Thyroid gland (tissue), 4 donors: ENCODE data around the gene RORB. TPM values are rescaled to one million over a fixed set of nuclear protein-coding genes. Genes with fewer than 3 reads are reported as not detected.

ENCODE experiments used
- DNase-seq, 2 donors: peaks; one replicate each; pipeline ENCODE4 v3.0.0-alpha.2; 2019
- H3K27ac ChIP-seq, 3 donors: fragments of 200-600 bp; sonication (generic); 1 replicate in 2 of 3; 2 replicates in 1 of 3; pipeline ENCODE4 v1.5.1; 2016 to 2019; ENCODE audit warnings: mild to moderate bottlenecking in 1 of 3, moderate library complexity in 1 of 3
- H3K27me3 ChIP-seq: fragments of 200-600 bp; sonication (generic); one replicate; pipeline ENCODE4 v1.5.1; 2019
- H3K36me3 ChIP-seq, 2 donors: fragments of 200-600 bp; sonication (generic); one replicate each; pipeline ENCODE4 v1.5.1; 2016 to 2019
- H3K4me1 ChIP-seq, 2 donors: fragments of 200-600 bp; sonication (generic); one replicate each; pipeline ENCODE4 v1.5.1; 2017 to 2019
- H3K4me3 ChIP-seq, 3 donors: fragments of 200-600 bp; sonication (generic); replicated peaks in 1 of 3; 1 replicate in 2 of 3; 2 replicates in 1 of 3; pipeline ENCODE4 v1.5.1; 2016; ENCODE audit warnings: mild to moderate bottlenecking in 1 of 3
- H3K9me3 ChIP-seq: fragments of 200-600 bp; sonication (generic); one replicate; pipeline ENCODE4 v1.5.1; 2017
- POLR2A ChIP-seq, 2 donors: fragments of 450-650 bp; IDR thresholded peaks; one replicate each; pipeline ENCODE4 v1.6.1; 2017; ENCODE audit warnings: antibody characterized with exemption in 2 of 2, mild to moderate bottlenecking in 2 of 2, moderate library complexity in 1 of 2
- WGBS, 2 donors: methylation state at CpG; one replicate each; pipeline ENCODE4 v1.1.5; 2017; 5-methylcytosine and 5-hydroxymethylcytosine counted together
- intact Hi-C: fragments of 100-400 bp; cut with DNase I; formaldehyde crosslinking; loops from one replicate; pipeline ENCODE4 v1.15.1; 2023
- total RNA-seq, 4 donors: library from RNA; depleted of rRNA; stranded (reverse); fragments of >200 nt; gene quantifications; one replicate each; pipeline ENCODE4 v1.2.3, GENCODE V29; 2016
- TF ChIP-seq, protein P1 (sequence below), 6 experiments: fragments of 200-600 bp in 3 of 6; fragments of 450-650 bp in 3 of 6; sonication (generic) in 3 of 6; IDR thresholded peaks; one replicate each; pipeline ENCODE4 v1.5.1; 2016 to 2019; ENCODE audit warnings: antibody characterized with exemption in 6 of 6, mild to moderate bottlenecking in 2 of 6, inconsistent platforms in 1 of 6, moderate library complexity in 1 of 6

The RORB gene
- total RNA-seq, 4 donors from 2014 or later: 0.27 to 1.8 (median 1.3) TPM

DNA sequence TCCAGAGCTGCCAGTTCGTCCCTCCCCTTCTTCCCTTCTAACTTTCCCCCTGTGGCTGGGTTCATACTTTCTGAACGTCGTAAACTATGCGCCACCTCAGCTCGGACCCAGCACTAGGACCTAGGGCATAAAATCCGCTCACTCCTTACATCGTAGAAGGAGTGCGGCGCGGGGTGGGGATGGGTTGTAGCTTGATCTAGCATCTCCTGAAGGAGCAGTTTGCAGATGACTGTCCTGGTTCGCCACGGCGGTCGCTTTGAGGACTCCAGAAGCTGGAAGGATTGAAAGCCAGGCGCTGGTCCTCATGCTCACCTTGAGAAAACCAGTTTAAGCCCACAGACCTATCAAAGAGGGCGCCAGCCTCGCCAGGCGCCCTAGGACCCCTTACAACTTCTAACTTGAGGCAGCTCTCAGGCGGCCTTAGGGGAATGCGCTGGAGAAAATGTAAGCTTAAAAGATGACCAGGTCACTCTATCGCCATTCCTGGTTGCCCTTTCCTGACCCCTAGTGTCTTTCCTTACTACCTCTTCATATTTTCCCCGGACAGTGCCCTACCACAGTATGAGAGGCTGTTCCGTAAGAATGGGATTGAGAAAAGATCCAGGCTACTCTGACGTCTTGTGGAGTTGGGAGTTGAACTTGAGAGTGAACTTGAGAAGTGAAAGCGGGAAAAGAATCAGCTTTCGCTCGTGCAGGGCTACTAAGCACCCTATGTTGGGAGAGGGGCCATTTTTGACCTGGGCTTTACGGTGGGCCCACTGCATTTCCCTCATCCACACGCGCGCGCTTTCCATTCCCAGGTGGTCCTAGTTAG lies 2.8 kb downstream of the RORB start:
- Histone ChIP-seq H3K9me3 (no peaks in the 10 kb centered on the region), H3K27me3 (no peaks in the 10 kb centered on the region), H3K4me1 (peaks cover 14 to 19% of the 10 kb centered on the region in 2 donors), H3K36me3 (no peaks in the 10 kb centered on the region), H3K4me3 (peak overlapping the region in 1 of 3 donors; percentile 11), H3K27ac (no peak overlapping the region)
- 11 to 13% methylated on average over 28 to 32 of the region's 32 CpGs for WGBS, 2 donors
- TF ChIP-seq POLR2A (IDR thresholded peaks at IDR 0.05): no peak
- TF ChIP-seq, protein P1, sequence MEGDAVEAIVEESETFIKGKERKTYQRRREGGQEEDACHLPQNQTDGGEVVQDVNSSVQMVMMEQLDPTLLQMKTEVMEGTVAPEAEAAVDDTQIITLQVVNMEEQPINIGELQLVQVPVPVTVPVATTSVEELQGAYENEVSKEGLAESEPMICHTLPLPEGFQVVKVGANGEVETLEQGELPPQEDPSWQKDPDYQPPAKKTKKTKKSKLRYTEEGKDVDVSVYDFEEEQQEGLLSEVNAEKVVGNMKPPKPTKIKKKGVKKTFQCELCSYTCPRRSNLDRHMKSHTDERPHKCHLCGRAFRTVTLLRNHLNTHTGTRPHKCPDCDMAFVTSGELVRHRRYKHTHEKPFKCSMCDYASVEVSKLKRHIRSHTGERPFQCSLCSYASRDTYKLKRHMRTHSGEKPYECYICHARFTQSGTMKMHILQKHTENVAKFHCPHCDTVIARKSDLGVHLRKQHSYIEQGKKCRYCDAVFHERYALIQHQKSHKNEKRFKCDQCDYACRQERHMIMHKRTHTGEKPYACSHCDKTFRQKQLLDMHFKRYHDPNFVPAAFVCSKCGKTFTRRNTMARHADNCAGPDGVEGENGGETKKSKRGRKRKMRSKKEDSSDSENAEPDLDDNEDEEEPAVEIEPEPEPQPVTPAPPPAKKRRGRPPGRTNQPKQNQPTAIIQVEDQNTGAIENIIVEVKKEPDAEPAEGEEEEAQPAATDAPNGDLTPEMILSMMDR (IDR thresholded peaks at IDR 0.05): no peak
- intact Hi-C loops: no loop called here
- peak in 1 of 2 donors; percentile 1 for DNase-seq

DNA sequence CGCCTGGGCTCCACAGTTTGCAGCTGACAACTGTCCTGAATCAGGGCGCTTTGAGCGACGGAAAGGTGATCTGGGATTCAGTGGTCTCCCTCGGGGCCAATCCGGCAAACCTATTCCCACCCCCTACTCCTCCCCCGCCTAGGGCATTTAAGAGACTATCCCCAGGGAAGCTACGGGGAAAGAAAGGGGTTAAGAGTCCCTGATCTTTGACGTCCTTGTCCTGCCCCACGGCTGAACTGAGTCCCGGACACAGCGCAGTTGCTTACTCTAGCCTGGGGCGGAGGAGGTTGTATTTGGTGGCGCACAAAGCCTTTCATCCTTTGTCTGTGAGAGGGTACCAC lies 3.4 kb downstream of the RORB start:
- Histone ChIP-seq H3K27me3 (no peaks in the 10 kb centered on the region), H3K36me3 (no peaks in the 10 kb centered on the region), H3K4me3 (peak overlapping the region in 1 of 3 donors; percentile 11), H3K4me1 (peaks cover 14 to 19% of the 10 kb centered on the region in 2 donors), H3K27ac (no peak overlapping the region), H3K9me3 (no peaks in the 10 kb centered on the region)
- DNase-seq: no peak
- WGBS, 2 donors: 33 to 43% methylated on average over 14 of the region's 14 CpGs
- TF ChIP-seq, protein P1 (IDR thresholded peaks at IDR 0.05): no peak
- no peak for TF ChIP-seq POLR2A (IDR thresholded peaks at IDR 0.05)
- intact Hi-C loops: no loop called here

DNA sequence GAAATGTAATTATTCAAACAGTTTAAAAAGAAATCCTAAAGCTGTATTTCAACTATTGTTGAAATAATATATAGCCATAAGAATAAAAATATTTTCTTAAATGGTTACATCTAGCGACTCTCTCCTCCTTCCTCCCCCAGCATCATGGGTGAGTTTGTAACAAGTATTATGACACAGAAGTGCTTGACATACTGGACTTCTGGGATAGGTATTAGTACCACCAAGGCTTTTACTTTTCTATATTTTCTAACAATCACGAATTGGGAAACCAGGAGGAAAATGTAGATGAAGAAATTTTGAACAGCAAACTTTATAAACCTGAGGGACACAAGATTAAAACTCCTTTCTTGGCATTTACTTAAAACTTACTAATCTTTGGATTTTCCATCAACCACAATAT lies 4.4 kb downstream of the RORB start:
- peaks cover 14 to 19% of the 10 kb centered on the region in 2 donors for H3K4me1 ChIP-seq
- TF ChIP-seq, protein P1 (IDR thresholded peaks at IDR 0.05): no peak
- no peak for TF ChIP-seq POLR2A (IDR thresholded peaks at IDR 0.05)
- no peak overlapping the region for H3K27ac ChIP-seq
- H3K36me3 ChIP-seq: no peaks in the 10 kb centered on the region
- H3K27me3 ChIP-seq: no peaks in the 10 kb centered on the region
- 72 to 76% methylated on average over 2 of the region's 2 CpGs for WGBS, 2 donors
- no peak for DNase-seq
- intact Hi-C loops: no loop called here
- no peak overlapping the region for H3K4me3 ChIP-seq
- H3K9me3 ChIP-seq: no peaks in the 10 kb centered on the region

DNA sequence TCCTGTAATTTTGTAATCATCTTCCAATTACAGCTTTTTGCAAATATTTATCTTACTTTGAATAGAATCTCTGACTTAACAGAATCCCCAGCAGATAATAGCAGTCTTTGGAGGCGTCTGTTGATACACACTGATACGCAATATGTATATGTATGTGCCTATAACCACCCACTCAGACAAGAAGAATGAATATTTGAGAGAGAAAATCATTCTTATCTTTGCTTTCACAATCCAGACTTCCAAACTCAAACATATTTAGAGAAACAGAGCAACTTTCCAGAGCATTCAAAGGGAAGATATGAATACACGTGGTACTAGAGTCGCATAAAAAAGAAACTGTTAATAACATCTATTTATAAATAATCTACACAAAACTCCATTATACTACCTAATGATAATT lies 6.1 kb downstream of the RORB start:
- intact Hi-C loops: no loop called here

DNA sequence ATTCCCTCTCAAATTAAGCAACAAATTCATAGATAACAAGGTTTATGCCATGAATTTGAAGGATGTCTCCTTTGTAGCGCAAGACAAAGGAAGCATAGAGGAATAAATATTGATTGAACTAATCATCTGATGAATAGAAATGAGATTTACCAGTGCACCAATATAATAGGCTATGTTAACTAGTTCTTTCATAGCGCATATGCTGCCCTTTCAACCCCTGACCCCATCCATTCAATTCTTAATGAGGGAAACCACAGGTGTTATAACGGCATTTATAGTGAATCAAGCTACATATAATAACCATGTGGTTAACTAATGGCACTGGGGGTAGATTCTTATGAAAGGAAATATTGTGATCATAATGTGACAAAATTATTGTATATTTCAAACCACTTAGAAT lies 6.5 kb downstream of the RORB start:
- no peaks in the 10 kb centered on the region for H3K9me3 ChIP-seq
- no peak overlapping the region for H3K4me3 ChIP-seq
- H3K4me1 ChIP-seq: peaks cover 11 to 14% of the 10 kb centered on the region in 2 donors
- 95 to 99% methylated on average over 3 of the region's 3 CpGs for WGBS, 2 donors
- no peaks in the 10 kb centered on the region for H3K36me3 ChIP-seq
- H3K27me3 ChIP-seq: no peaks in the 10 kb centered on the region
- H3K27ac ChIP-seq: no peak overlapping the region
- TF ChIP-seq POLR2A (IDR thresholded peaks at IDR 0.05): no peak
- TF ChIP-seq, protein P1 (IDR thresholded peaks at IDR 0.05): no peak
- no peak for DNase-seq
- intact Hi-C loops: no loop called here

More for the DNA sequence above, 6.1 kb downstream of the RORB start:
- Histone ChIP-seq H3K4me1 (peaks cover 14 to 18% of the 10 kb centered on the region in 2 donors), H3K27ac (no peak overlapping the region), H3K9me3 (no peaks in the 10 kb centered on the region), H3K36me3 (no peaks in the 10 kb centered on the region), H3K27me3 (no peaks in the 10 kb centered on the region), H3K4me3 (no peak overlapping the region)
- no peak for DNase-seq
- WGBS, 2 donors: 91% methylated on average over 4 of the region's 4 CpGs
- no peak for TF ChIP-seq POLR2A (IDR thresholded peaks at IDR 0.05)
- TF ChIP-seq, protein P1 (IDR thresholded peaks at IDR 0.05): no peak
